ENCODE measurements around the gene SIM1. TPM values are rescaled to one million over a fixed set of nuclear protein-coding genes. Genes with fewer than 3 reads are reported as not detected.

Gene SIM1
- polyA plus RNA-seq, 1 experiment: not detected

DNA sequence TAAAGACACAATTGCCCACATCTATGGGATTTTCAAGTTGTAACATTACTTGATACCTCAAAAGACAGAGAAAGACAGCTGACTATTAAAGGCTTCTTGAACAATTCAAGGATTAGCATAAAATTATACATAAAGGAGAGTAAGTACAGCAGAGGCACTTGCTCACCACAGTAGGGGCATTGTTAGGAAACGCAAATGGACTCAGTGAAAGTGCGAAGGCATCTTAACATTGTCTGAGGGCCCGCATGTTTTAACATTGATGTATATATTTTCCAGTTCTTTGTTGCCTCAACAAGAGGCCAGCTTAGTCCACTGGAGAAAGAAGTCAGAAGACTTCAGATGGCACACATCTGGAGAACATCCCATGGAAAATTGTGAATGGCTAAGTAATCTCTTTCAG lies 115.4 kb downstream of the SIM1 start:
- no peaks in the 10 kb centered on the region for H3K27me3 ChIP-seq (ENCODE audit: control insufficient read depth, insufficient read depth, low read length)
- TF ChIP-seq, protein P1, sequence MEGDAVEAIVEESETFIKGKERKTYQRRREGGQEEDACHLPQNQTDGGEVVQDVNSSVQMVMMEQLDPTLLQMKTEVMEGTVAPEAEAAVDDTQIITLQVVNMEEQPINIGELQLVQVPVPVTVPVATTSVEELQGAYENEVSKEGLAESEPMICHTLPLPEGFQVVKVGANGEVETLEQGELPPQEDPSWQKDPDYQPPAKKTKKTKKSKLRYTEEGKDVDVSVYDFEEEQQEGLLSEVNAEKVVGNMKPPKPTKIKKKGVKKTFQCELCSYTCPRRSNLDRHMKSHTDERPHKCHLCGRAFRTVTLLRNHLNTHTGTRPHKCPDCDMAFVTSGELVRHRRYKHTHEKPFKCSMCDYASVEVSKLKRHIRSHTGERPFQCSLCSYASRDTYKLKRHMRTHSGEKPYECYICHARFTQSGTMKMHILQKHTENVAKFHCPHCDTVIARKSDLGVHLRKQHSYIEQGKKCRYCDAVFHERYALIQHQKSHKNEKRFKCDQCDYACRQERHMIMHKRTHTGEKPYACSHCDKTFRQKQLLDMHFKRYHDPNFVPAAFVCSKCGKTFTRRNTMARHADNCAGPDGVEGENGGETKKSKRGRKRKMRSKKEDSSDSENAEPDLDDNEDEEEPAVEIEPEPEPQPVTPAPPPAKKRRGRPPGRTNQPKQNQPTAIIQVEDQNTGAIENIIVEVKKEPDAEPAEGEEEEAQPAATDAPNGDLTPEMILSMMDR (IDR thresholded peaks at IDR 0.05; ENCODE audit: low read depth, low read length): no peak
- no peak overlapping the region for H3K27ac ChIP-seq (ENCODE audit: low read depth, low read length)
- ChIA-PET CTCF (interaction anchor here (1.0 kb wide), 1 partner anchor 233 kb away, joined by 4 read pairs; no protein-coding TSS in a partner anchor), POLR2A (no interaction called here)
- DNase-seq (ENCODE audit: low read depth, low spot score): no peak
- H3K4me3 ChIP-seq (ENCODE audit: low read depth, low read length): no peak overlapping the region
- H3K9me3 ChIP-seq (ENCODE audit: control insufficient read depth, insufficient read depth, low read length): no peaks in the 10 kb centered on the region

DNA sequence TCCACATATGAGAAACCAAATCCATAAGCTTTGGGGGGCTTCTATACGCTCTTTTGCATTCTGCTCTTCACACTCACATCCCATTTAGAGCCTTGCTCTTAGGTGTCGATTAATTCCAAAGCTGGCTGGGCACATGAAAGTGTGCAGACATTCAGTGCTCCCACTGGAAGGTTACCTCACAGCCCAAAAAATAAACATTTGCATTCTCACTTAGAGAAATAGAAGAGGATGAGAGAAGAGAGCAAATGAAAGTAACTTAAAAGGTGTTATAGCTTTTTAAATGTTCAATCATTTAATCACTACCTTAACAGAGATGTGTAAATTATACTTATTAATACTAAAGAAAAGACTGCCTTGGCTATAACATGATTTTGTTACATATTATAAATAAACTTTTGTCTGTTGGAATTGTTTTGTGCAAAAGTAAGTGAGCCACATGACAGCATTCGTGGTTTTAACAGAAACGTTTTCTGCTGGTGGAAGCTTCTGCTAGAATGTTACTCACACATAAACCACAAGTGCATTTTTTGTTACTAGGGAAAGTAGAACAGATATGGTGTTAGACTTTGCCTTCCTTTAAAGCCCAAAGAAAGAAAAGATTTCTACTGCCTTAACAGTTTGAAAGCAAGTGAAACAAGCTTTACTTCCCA lies 116.7 kb downstream of the SIM1 start:
- TF ChIP-seq, protein P1 (IDR thresholded peaks at IDR 0.05; ENCODE audit: low read depth, low read length): no peak
- Histone ChIP-seq H3K9me3 (ENCODE audit: control insufficient read depth, insufficient read depth, low read length) (no peaks in the 10 kb centered on the region), H3K4me3 (ENCODE audit: low read depth, low read length) (no peak overlapping the region; the same call in 1 of the 2 replicates), H3K27me3 (ENCODE audit: control insufficient read depth, insufficient read depth, low read length) (no peaks in the 10 kb centered on the region), H3K27ac (ENCODE audit: low read depth, low read length) (no peak overlapping the region)
- POLR2A ChIA-PET: interaction anchor here (1.0 kb wide), 1 partner anchor 131 kb away, joined by 3 read pairs; no protein-coding TSS in a partner anchor
- peak; percentile 33 for DNase-seq (ENCODE audit: low read depth, low spot score)
- CTCF ChIA-PET: interaction anchor here (0.6 to 1.0 kb wide), 2 partner anchors 90 to 232 kb away, joined by 3 to 4 read pairs; no protein-coding TSS in a partner anchor

DNA sequence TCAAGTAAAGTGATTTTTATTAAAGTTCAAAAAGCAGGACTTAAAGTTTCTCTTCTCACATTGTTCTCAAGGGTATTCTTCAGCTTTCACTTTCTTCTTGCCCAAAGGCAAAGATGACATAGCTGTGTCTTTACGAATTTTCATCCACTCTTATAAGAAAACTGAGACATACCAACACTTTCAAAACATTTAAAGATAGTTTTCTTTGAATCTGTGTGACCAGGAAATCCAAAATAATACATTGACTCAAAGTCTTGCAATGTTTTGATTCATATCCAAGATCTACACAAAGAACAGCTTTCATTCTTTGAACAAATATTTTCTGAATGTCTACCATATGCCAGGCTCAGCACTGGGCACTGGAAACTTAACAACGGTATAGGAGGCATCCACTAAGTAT lies 117.9 kb downstream of the SIM1 start:
- TF ChIP-seq, protein P1 (IDR thresholded peaks at IDR 0.05; ENCODE audit: low read depth, low read length): no peak
- Histone ChIP-seq H3K4me3 (ENCODE audit: low read depth, low read length) (no peak overlapping the region), H3K27ac (ENCODE audit: low read depth, low read length) (no peak overlapping the region), H3K9me3 (ENCODE audit: control insufficient read depth, insufficient read depth, low read length) (no peaks in the 10 kb centered on the region), H3K27me3 (ENCODE audit: control insufficient read depth, insufficient read depth, low read length) (no peaks in the 10 kb centered on the region)
- ChIA-PET CTCF (interaction anchor here (0.6 to 0.8 kb wide), 2 partner anchors 230 to 859 kb away, joined by 3 to 4 read pairs; no protein-coding TSS in a partner anchor), POLR2A (no interaction called here)
- DNase-seq (ENCODE audit: low read depth, low spot score): no peak

DNA sequence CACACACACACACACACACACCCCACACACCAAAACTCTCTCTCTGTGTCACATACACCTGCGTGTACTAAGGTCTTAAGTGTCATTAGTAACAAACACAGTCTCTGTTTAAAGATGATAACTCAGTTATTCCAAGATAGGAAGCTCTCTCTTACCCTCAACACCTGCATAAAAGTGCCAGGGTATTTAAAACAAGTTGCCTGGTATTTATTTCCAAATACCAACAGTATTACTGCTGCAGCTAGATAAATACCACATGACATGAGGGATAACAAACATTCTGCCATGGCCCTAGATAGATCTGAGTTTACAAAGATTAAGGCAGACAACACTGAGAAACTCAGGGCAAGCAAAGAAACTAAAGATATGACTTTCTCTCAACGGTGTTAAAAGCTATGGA lies 118.5 kb downstream of the SIM1 start:
- ChIA-PET CTCF (interaction anchor here (0.8 kb wide), 1 partner anchor 230 kb away, joined by 4 read pairs; no protein-coding TSS in a partner anchor), POLR2A (no interaction called here)
- H3K27me3 ChIP-seq (ENCODE audit: control insufficient read depth, insufficient read depth, low read length): no peaks in the 10 kb centered on the region
- TF ChIP-seq, protein P1 (IDR thresholded peaks at IDR 0.05; ENCODE audit: low read depth, low read length): no peak
- no peak overlapping the region for H3K27ac ChIP-seq (ENCODE audit: low read depth, low read length)
- DNase-seq (ENCODE audit: low read depth, low spot score): no peak
- no peak overlapping the region for H3K4me3 ChIP-seq (ENCODE audit: low read depth, low read length)
- no peaks in the 10 kb centered on the region for H3K9me3 ChIP-seq (ENCODE audit: control insufficient read depth, insufficient read depth, low read length)

DNA sequence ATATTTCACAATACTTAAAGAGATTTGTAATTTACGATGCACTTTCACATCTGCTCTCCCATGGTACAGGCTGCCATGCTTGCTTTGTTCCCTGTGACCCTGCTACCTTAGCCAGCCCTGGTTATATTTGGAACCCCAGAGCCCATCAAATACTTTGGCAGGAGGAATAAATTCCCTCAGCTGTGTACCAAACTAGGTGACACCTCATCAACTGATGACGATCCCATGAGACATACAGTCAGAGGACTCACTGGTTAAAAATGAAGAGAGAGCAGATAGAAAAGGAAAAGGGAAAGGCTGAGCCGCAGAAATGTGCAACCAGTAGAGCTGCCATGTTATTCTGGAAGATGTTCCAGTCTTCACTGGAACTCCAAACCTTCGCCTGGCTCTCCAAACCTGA lies 120.0 kb downstream of the SIM1 start:
- DNase-seq (ENCODE audit: low read depth, low spot score): no peak
- Histone ChIP-seq H3K27ac (ENCODE audit: low read depth, low read length) (no peak overlapping the region), H3K27me3 (ENCODE audit: control insufficient read depth, insufficient read depth, low read length) (no peaks in the 10 kb centered on the region), H3K9me3 (ENCODE audit: control insufficient read depth, insufficient read depth, low read length) (no peaks in the 10 kb centered on the region), H3K4me3 (ENCODE audit: low read depth, low read length) (no peak overlapping the region)
- POLR2A ChIA-PET: no interaction called here
- CTCF ChIA-PET: no interaction called here
- TF ChIP-seq, protein P1 (IDR thresholded peaks at IDR 0.05; ENCODE audit: low read depth, low read length): no peak

All from AG04450 (cell line).